H9 (cell line): ENCODE data around the gene CAPN9. TPM values are rescaled to one million over a fixed set of nuclear protein-coding genes. Genes with fewer than 3 reads are reported as not detected.

Experiments
- DNase-seq: peaks from one replicate; pipeline ENCODE4 v3.0.0-alpha.2; 2017
- H2AFZ ChIP-seq: one replicate; pipeline ENCODE4 v1.6.1; 2013; ENCODE audit warnings: mild to moderate bottlenecking, low read length, control low read depth, moderate library complexity
- H2AK5ac ChIP-seq: 2 replicates; pipeline ENCODE4 v1.6.1; 2013; ENCODE audit warnings: low read length, control low read depth, mixed read lengths; ENCODE audit not compliant: insufficient read length
- H2BK120ac ChIP-seq: one replicate; pipeline ENCODE4 v1.6.1; 2013; ENCODE audit warnings: low read depth, mild to moderate bottlenecking, low read length, control low read depth, inconsistent platforms; ENCODE audit not compliant: poor library complexity, severe bottlenecking
- H2BK12ac ChIP-seq: 2 replicates; pipeline ENCODE4 v1.6.1; 2013; ENCODE audit warnings: low read length, control low read depth, mixed read lengths, low read depth; ENCODE audit not compliant: insufficient read length
- H2BK15ac ChIP-seq: 2 replicates; pipeline ENCODE4 v1.6.1; 2013; ENCODE audit warnings: low read depth, low read length, control low read depth
- H2BK20ac ChIP-seq: one replicate; pipeline ENCODE4 v1.6.1; 2013; ENCODE audit warnings: low read depth, mild to moderate bottlenecking, low read length, control low read depth, inconsistent platforms; ENCODE audit not compliant: poor library complexity, severe bottlenecking
- H2BK5ac ChIP-seq: 2 replicates; pipeline ENCODE4 v1.6.1; 2013; ENCODE audit warnings: low read length, control low read depth, mixed read lengths; ENCODE audit not compliant: insufficient read length
- H3K14ac ChIP-seq: 2 replicates; pipeline ENCODE4 v1.6.1; 2013; ENCODE audit warnings: low read length, control low read depth; ENCODE audit not compliant: insufficient read depth
- H3K18ac ChIP-seq: 2 replicates; pipeline ENCODE4 v1.6.1; 2013; ENCODE audit warnings: low read depth, mild to moderate bottlenecking, mixed read lengths, low read length, control low read depth; ENCODE audit not compliant: insufficient read length
- H3K23ac ChIP-seq: 2 replicates; pipeline ENCODE4 v1.6.1; 2013; ENCODE audit warnings: low read length, control low read depth, mixed read lengths, low read depth; ENCODE audit not compliant: insufficient read length
- H3K23me2 ChIP-seq: 2 replicates; pipeline ENCODE4 v1.6.1; 2013; ENCODE audit warnings: low read depth, mild to moderate bottlenecking, mixed read lengths, low read length, control low read depth; ENCODE audit not compliant: insufficient read length, poor library complexity, severe bottlenecking
- H3K27ac ChIP-seq: 2 replicates; pipeline ENCODE4 v1.5.1; 2013; ENCODE audit warnings: low read length, control low read depth, mixed read lengths, low read depth; ENCODE audit not compliant: insufficient read length
- H3K27me3 ChIP-seq: 2 replicates; pipeline ENCODE4 v1.6.1; 2013; ENCODE audit warnings: low read length, control low read depth, inconsistent platforms; ENCODE audit not compliant: insufficient read depth
- H3K4ac ChIP-seq: 2 replicates; pipeline ENCODE4 v1.6.1; 2013; ENCODE audit warnings: low read depth, mild to moderate bottlenecking, control low read depth, inconsistent platforms, low read length, moderate library complexity
- H3K4me1 ChIP-seq: 2 replicates; pipeline ENCODE4 v1.6.1; 2013; ENCODE audit warnings: low read length, control low read depth, inconsistent platforms; ENCODE audit not compliant: insufficient read depth
- H3K4me2 ChIP-seq: 2 replicates; pipeline ENCODE4 v1.6.1; 2013; ENCODE audit warnings: low read length, control low read depth, mixed read lengths; ENCODE audit not compliant: insufficient read length, insufficient read depth
- H3K56ac ChIP-seq: 2 replicates; pipeline ENCODE4 v1.6.1; 2013; ENCODE audit warnings: low read depth, mild to moderate bottlenecking, mixed read lengths, low read length, control low read depth; ENCODE audit not compliant: insufficient read length
- H3K79me1 ChIP-seq: 2 replicates; pipeline ENCODE4 v1.6.1; 2013; ENCODE audit warnings: low read depth, mild to moderate bottlenecking, moderate library complexity, low read length, control low read depth, inconsistent platforms; ENCODE audit not compliant: insufficient read depth, poor library complexity, severe bottlenecking
- H3K79me2 ChIP-seq: 2 replicates; pipeline ENCODE4 v1.6.1; 2013; ENCODE audit warnings: low read length, control low read depth, inconsistent platforms; ENCODE audit not compliant: insufficient read depth
- H3K9ac ChIP-seq: 2 replicates; pipeline ENCODE4 v1.6.1; 2013; ENCODE audit warnings: low read length, control low read depth, mixed read lengths; ENCODE audit not compliant: insufficient read length; ENCODE audit errors: extremely low read depth
- H3K9me3 ChIP-seq: one replicate; pipeline ENCODE4 v1.6.1; 2013; ENCODE audit warnings: low read depth, low read length, inconsistent platforms; ENCODE audit not compliant: control insufficient read depth
- H3T11ph ChIP-seq: one replicate; pipeline ENCODE4 v1.6.1; 2013; ENCODE audit warnings: mild to moderate bottlenecking, low read length, control low read depth, inconsistent platforms
- H4K20me1 ChIP-seq: one replicate; pipeline ENCODE4 v1.6.1; 2013; ENCODE audit not compliant: control insufficient read depth, insufficient read length, insufficient read depth
- H4K5ac ChIP-seq: 2 replicates; pipeline ENCODE4 v1.6.1; 2013; ENCODE audit warnings: low read depth, mild to moderate bottlenecking, mixed read lengths, low read length, control low read depth; ENCODE audit not compliant: insufficient read length
- H4K8ac ChIP-seq: replicated peaks from 2 replicates; pipeline ENCODE4 v1.6.1; 2013; ENCODE audit warnings: low read length, control low read depth, mixed read lengths, low read depth; ENCODE audit not compliant: insufficient read length
- H4K91ac ChIP-seq: 2 replicates; pipeline ENCODE4 v1.6.1; 2013; ENCODE audit warnings: low read depth, mild to moderate bottlenecking, moderate library complexity, mixed read lengths, low read length, control low read depth; ENCODE audit not compliant: insufficient read length
- H3K27ac Mint-ChIP-seq, 3 experiments: 2 replicates in 2 of 3; 3 replicates in 1 of 3; pipeline ENCODE4 v1.8.0; 2020 to 2021; ENCODE audit warnings: mixed read lengths in 3 of 3, mild to moderate bottlenecking in 1 of 3, moderate library complexity in 1 of 3
- H3K27me3 Mint-ChIP-seq: 2 replicates; pipeline ENCODE4 v1.8.0; 2021; ENCODE audit warnings: low read depth, mild to moderate bottlenecking, moderate library complexity, mixed read lengths
- H3K36me3 Mint-ChIP-seq, 3 experiments: 2 replicates in 2 of 3; 3 replicates in 1 of 3; pipeline ENCODE4 v1.8.0; 2020 to 2021; ENCODE audit warnings: low read depth in 3 of 3, mixed read lengths in 3 of 3; ENCODE audit not compliant: insufficient read depth in 1 of 3
- H3K4me1 Mint-ChIP-seq, 2 experiments: 2 replicates each; pipeline ENCODE4 v1.8.0; 2020; ENCODE audit warnings: mixed read lengths in 2 of 2
- H3K4me3 Mint-ChIP-seq, 2 experiments: 2 replicates in 1 of 2; 3 replicates in 1 of 2; pipeline ENCODE4 v1.8.0; 2020 to 2021; ENCODE audit warnings: mild to moderate bottlenecking in 2 of 2, mixed read lengths in 2 of 2, moderate library complexity in 1 of 2
- H3K9me3 Mint-ChIP-seq, 2 experiments: 2 replicates in 1 of 2; 3 replicates in 1 of 2; pipeline ENCODE4 v1.8.0; 2020; ENCODE audit warnings: mild to moderate bottlenecking in 2 of 2, mixed read lengths in 2 of 2, moderate library complexity in 1 of 2
- WGBS: extraction: QIAGEN DNeasy Blood & Tissue Kit; methylation state at CpG from one replicate; pipeline ENCODE4 v1.1.7; 2013; ENCODE audit warnings: missing lambda C conversion rate, low lambda C conversion rate, mixed read lengths; ENCODE audit not compliant: insufficient read length; ENCODE audit errors: extremely low coverage; 5-methylcytosine and 5-hydroxymethylcytosine counted together
- total RNA-seq: library from RNA; stranded (reverse); gene quantifications from 2 replicates; pipeline ENCODE4 v1.2.1, GENCODE V29; 2021
- TF ChIP-seq, protein P1 (sequence below): fragments of 200-600 bp; sonication (generic); conservative IDR thresholded peaks from 3 replicates; pipeline ENCODE4 v1.8.0; 2021; ENCODE audit warnings: antibody characterized with exemption, mild to moderate bottlenecking

The CAPN9 gene
- total RNA-seq, 1 experiment from 2014 or later = 0.22 TPM

DNA sequence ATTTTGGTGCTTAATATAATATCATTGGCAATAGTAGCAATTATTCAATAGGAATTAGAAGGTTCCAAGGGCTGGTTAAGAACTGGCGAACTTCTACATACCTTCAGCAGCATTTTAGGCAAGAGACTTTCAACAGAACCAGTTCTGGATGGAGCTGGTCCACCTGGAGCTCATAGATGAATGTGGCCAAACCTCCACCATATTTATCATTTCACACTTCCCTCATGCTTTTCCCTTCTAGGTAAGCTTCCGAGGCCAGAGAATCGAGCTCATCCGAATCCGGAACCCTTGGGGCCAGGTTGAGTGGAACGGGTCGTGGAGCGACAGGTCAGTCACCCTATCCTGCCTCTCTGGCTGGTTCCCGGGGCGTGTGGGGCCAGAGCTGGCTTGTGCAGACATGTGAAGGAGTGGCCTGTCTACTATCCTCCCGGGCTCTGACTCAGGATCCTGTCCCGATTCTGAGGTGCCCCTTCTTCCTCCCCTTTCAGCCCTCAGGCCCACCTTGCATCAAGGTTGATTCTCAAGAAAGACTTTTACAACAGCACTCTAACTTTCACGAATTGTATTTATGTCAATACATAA is 24.7 kb downstream of the CAPN9 start:
- Histone ChIP-seq H3K4ac (no peak overlapping the region), H2AK5ac (no peak overlapping the region), H3K56ac (no peak overlapping the region), H2BK15ac (no peak overlapping the region), H4K8ac (no peak overlapping the region), H4K20me1 (no peaks in the 10 kb centered on the region), H3K27me3 (no peaks in the 10 kb centered on the region), H3K4me1 (no peaks in the 10 kb centered on the region), H3K14ac (no peak overlapping the region), H3K79me2 (no peaks in the 10 kb centered on the region), H2BK120ac (no peak overlapping the region), H3K23me2 (no peaks in the 10 kb centered on the region), H4K5ac (no peak overlapping the region), H3K27ac (no peak overlapping the region), H3K9ac (no peak overlapping the region), H3K4me2 (no peak overlapping the region), H2AFZ (no peak overlapping the region), H2BK5ac (no peak overlapping the region), H3K23ac (no peak overlapping the region), H3K79me1 (no peaks in the 10 kb centered on the region), H2BK20ac (no peak overlapping the region), H3T11ph (no peak overlapping the region), H3K9me3 (no peaks in the 10 kb centered on the region), H3K18ac (no peak overlapping the region), H2BK12ac (no peak overlapping the region), H4K91ac (no peak overlapping the region)
- H3K27ac Mint-ChIP-seq = no peak overlapping the region
- TF ChIP-seq, protein P1, sequence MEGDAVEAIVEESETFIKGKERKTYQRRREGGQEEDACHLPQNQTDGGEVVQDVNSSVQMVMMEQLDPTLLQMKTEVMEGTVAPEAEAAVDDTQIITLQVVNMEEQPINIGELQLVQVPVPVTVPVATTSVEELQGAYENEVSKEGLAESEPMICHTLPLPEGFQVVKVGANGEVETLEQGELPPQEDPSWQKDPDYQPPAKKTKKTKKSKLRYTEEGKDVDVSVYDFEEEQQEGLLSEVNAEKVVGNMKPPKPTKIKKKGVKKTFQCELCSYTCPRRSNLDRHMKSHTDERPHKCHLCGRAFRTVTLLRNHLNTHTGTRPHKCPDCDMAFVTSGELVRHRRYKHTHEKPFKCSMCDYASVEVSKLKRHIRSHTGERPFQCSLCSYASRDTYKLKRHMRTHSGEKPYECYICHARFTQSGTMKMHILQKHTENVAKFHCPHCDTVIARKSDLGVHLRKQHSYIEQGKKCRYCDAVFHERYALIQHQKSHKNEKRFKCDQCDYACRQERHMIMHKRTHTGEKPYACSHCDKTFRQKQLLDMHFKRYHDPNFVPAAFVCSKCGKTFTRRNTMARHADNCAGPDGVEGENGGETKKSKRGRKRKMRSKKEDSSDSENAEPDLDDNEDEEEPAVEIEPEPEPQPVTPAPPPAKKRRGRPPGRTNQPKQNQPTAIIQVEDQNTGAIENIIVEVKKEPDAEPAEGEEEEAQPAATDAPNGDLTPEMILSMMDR = no peak
- peaks cover 31% of the 10 kb centered on the region for H3K27me3 Mint-ChIP-seq
- H3K9me3 Mint-ChIP-seq = peaks cover under 1% of the 10 kb centered on the region in 2 experiments; a peak in 1 of 5 replicates
- no peaks in the 10 kb centered on the region for H3K36me3 Mint-ChIP-seq
- no peak overlapping the region for H3K4me3 Mint-ChIP-seq
- DNase-seq = no peak
- peaks cover 4 to 13% of the 10 kb centered on the region in 2 experiments for H3K4me1 Mint-ChIP-seq
- no CpG with 5 or more reads among the region's 13 CpGs for WGBS
